ENCODE measurements around the gene ALKBH6.

DNA sequence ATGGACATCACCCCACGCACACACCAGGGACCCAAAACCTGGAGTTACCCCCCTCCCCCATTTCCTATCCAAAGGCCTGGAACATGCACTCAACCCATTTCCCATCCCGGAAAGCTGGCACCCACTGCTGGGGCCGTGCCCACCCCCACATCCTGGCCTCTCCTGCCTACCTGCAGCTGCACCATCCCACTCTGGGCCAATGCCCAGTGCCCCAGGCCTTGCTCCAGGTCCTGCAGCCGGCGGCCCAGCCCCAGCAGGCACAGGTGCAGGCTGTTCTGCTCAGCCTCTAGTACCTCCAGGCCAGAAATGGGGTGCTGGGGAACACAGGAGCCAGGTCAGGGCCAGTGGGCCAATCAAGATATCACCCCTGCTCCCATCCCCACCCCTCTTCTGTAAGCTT is 7.1 kb downstream of the ALKBH6 start:
- no peak for TF ChIP-seq CREB1 (IDR thresholded peaks at IDR 0.05)
- TF ChIP-seq POLR2AphosphoS5 (IDR thresholded peaks at IDR 0.05; ENCODE audit: low read depth, low read length), result no peak
- no peak for TF ChIP-seq KDM5A (IDR thresholded peaks at IDR 0.05; ENCODE audit: low read length)
